NCI-H128 (cell line): ENCODE results near the gene IKZF2.

Source experiments
- DNase-seq: peaks from one replicate; lab custom pipeline; 2025; ENCODE audit not compliant: unreplicated experiment; lab: John Stamatoyannopoulos, UW

The IKZF2 gene

GRCh38 chr2:213104092-213104902 is 47.1 kb downstream of the IKZF2 start:
- no peak for DNase-seq

GRCh38 chr2:213101692-213102460 is 49.5 kb downstream of the IKZF2 start:
- no peak for DNase-seq

GRCh38 chr2:213101109-213101508 is 50.3 kb downstream of the IKZF2 start:
- no peak for DNase-seq

GRCh38 chr2:213098612-213099011 is 52.8 kb downstream of the IKZF2 start:
- DNase-seq: no peak

- no peak for DNase-seq
Observed at GRCh38 chr2:213091765-213092164, 59.6 kb downstream of the IKZF2 start.

GRCh38 chr2:213090772-213091171 is 60.6 kb downstream of the IKZF2 start:
- DNase-seq: no peak

- no peak for DNase-seq
Observed at GRCh38 chr2:213089438-213089837, 62.0 kb downstream of the IKZF2 start.

GRCh38 chr2:213087040-213087439 is 64.4 kb downstream of the IKZF2 start:
- no peak for DNase-seq

GRCh38 chr2:213086571-213086970 is 64.8 kb downstream of the IKZF2 start:
- no peak for DNase-seq

GRCh38 chr2:213086050-213086449 is 65.4 kb downstream of the IKZF2 start:
- DNase-seq: no peak

GRCh38 chr2:213085538-213085937 is 65.9 kb downstream of the IKZF2 start:
- no peak for DNase-seq

GRCh38 chr2:213084261-213084660 is 67.2 kb downstream of the IKZF2 start:
- DNase-seq: no peak

- DNase-seq: no peak
Observed at GRCh38 chr2:213080969-213081617, 70.3 kb downstream of the IKZF2 start.

GRCh38 chr2:213079756-213080155 is 71.7 kb downstream of the IKZF2 start:
- DNase-seq: no peak

GRCh38 chr2:213078686-213079085 is 72.7 kb downstream of the IKZF2 start:
- DNase-seq: no peak

- DNase-seq: no peak
Observed at GRCh38 chr2:213069531-213069930, 81.9 kb downstream of the IKZF2 start.

GRCh38 chr2:213068676-213069359 is 82.6 kb downstream of the IKZF2 start:
- no peak for DNase-seq

- no peak for DNase-seq
Observed at GRCh38 chr2:213067888-213068287, 83.5 kb downstream of the IKZF2 start.

- no peak for DNase-seq
Observed at GRCh38 chr2:213066443-213066743, 85.0 kb downstream of the IKZF2 start.

- no peak for DNase-seq
Observed at GRCh38 chr2:213065583-213066442, 85.6 kb downstream of the IKZF2 start.
